ENCODE data around the gene ST3GAL3. TPM values are rescaled to one million over a fixed set of nuclear protein-coding genes. Genes with fewer than 3 reads are reported as not detected.

ST3GAL3 gene
- total RNA-seq, 1 experiment from 2014 or later = 8.6 TPM

DNA sequence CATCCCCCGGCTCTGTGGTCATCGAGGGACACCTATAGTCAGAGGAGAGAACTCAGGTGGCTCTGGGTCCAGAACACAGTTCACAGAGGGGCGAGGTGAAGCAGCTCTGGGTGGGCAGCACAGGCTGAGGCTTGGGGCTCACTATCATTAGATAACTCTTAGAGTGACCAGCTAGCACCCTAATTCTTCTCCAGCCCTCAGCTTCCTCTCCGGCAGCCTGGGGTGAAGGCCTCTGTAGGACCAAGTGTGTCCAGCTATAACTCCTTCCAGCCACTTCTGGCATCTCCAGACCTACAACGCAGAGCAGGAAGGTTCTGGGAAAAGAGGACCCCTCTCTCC is 227.6 kb downstream of the ST3GAL3 start:
- Mint-ChIP-seq H3K36me3 (no peaks in the 10 kb centered on the region), H3K4me1 (peaks cover 55% of the 10 kb centered on the region), H3K4me3 (peak overlapping the region; percentile 84), H3K9me3 (no peaks in the 10 kb centered on the region), H3K27me3 (ENCODE audit: low read depth) (peaks cover 8% of the 10 kb centered on the region), H3K27ac (no peak overlapping the region; the same call in 1 of the 2 replicates)
- TF ChIP-seq, protein P1, sequence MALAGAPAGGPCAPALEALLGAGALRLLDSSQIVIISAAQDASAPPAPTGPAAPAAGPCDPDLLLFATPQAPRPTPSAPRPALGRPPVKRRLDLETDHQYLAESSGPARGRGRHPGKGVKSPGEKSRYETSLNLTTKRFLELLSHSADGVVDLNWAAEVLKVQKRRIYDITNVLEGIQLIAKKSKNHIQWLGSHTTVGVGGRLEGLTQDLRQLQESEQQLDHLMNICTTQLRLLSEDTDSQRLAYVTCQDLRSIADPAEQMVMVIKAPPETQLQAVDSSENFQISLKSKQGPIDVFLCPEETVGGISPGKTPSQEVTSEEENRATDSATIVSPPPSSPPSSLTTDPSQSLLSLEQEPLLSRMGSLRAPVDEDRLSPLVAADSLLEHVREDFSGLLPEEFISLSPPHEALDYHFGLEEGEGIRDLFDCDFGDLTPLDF (CRISPR knock-in tag; IDR thresholded peaks at IDR 0.05) = no peak
- TF ChIP-seq ZNF263 (CRISPR knock-in tag; IDR thresholded peaks at IDR 0.05; ENCODE audit: low read depth) = no peak
- TF ChIP-seq ESRRA (CRISPR knock-in tag; IDR thresholded peaks at IDR 0.05; ENCODE audit: borderline replicate concordance) = no peak
- ChIA-PET POLR2A (interaction anchor here (0.6 to 3.9 kb wide), 14 partner anchors 12 to 987 kb away, joined by 3 to 62 read pairs (median 3); partner anchors contain the start of genes ATP6V0B, IPO13, KDM4A and PTPRF), CTCF (interaction anchor here (0.6 to 11.9 kb wide), 112 partner anchors 12 to 1088 kb away, joined by 3 to 992 read pairs (median 6); partner anchors contain the start of genes ATP6V0B, B4GALT2, CCDC24 and DPH2)
- DNase-seq (ENCODE audit: low spot score) = no peak
- ATAC-seq = no peak

DNA sequence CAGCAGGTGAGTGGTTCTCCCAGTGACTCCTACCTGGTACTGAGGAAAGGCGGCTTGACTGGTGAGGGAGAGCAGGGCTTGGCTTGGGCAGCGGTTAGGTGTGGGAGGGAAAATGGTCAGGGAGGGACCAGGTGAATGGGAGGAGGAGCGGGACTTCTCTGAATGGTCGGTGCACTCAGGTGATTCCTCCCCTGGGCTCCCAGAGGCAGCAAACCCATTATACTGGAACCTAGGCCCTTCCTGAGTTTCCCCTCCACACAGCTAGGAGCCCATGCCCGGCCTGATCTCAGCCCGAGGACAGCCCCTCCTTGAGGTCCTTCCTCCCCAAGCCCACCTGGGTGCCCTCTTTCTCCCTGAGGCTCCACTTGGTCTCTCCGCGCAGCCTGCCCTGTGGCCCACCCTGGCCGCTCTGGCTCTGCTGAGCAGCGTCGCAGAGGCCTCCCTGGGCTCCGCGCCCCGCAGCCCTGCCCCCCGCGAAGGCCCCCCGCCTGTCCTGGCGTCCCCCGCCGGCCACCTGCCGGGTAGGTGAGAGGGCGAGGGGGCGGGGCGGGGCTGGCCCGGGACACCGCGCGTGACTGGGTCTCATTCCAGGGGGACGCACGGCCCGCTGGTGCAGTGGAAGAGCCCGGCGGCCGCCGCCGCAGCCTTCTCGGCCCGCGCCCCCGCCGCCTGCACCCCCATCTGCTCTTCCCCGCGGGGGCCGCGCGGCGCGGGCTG is 228.5 kb downstream of the ST3GAL3 start:
- Mint-ChIP-seq H3K4me1 (peaks cover 58% of the 10 kb centered on the region), H3K4me3 (peak overlapping the region; percentile 84), H3K27ac (peak overlapping the region; percentile 93), H3K36me3 (no peaks in the 10 kb centered on the region), H3K9me3 (no peaks in the 10 kb centered on the region), H3K27me3 (ENCODE audit: low read depth) (peaks cover 8% of the 10 kb centered on the region)
- POLR2A ChIA-PET = interaction anchor here (1.5 to 3.9 kb wide), 3 partner anchors 171 to 286 kb away, joined by 4 to 62 read pairs (median 5); partner anchors contain the start of gene KDM4A
- CTCF ChIA-PET = interaction anchor here (0.9 to 11.9 kb wide), 45 partner anchors 11 to 442 kb away, joined by 3 to 992 read pairs (median 12); partner anchors contain the start of genes ATP6V0B, CCDC24, DPH2 and IPO13
- DNase-seq (ENCODE audit: low spot score) = peak; percentile 48
- TF ChIP-seq NR3C1 (CRISPR knock-in tag; conservative IDR thresholded peaks at IDR 0.05; ENCODE audit: low read depth) = 0 out of 2 replicates have a peak, but pooled peaks have one; percentile 32
- TF ChIP-seq, protein P2, sequence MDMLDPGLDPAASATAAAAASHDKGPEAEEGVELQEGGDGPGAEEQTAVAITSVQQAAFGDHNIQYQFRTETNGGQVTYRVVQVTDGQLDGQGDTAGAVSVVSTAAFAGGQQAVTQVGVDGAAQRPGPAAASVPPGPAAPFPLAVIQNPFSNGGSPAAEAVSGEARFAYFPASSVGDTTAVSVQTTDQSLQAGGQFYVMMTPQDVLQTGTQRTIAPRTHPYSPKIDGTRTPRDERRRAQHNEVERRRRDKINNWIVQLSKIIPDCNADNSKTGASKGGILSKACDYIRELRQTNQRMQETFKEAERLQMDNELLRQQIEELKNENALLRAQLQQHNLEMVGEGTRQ (CRISPR knock-in tag; IDR thresholded peaks at IDR 0.05) = peak; percentile 23; the same call in 1 of the 2 replicates
- TF ChIP-seq NR2C2 (CRISPR knock-in tag; IDR thresholded peaks at IDR 0.05) = no peak
- 0 out of 2 replicates have a peak, but pooled peaks have one; percentile 36 for TF ChIP-seq TEAD1 (CRISPR knock-in tag; IDR thresholded peaks at IDR 0.05)
- TF ChIP-seq, protein P3, sequence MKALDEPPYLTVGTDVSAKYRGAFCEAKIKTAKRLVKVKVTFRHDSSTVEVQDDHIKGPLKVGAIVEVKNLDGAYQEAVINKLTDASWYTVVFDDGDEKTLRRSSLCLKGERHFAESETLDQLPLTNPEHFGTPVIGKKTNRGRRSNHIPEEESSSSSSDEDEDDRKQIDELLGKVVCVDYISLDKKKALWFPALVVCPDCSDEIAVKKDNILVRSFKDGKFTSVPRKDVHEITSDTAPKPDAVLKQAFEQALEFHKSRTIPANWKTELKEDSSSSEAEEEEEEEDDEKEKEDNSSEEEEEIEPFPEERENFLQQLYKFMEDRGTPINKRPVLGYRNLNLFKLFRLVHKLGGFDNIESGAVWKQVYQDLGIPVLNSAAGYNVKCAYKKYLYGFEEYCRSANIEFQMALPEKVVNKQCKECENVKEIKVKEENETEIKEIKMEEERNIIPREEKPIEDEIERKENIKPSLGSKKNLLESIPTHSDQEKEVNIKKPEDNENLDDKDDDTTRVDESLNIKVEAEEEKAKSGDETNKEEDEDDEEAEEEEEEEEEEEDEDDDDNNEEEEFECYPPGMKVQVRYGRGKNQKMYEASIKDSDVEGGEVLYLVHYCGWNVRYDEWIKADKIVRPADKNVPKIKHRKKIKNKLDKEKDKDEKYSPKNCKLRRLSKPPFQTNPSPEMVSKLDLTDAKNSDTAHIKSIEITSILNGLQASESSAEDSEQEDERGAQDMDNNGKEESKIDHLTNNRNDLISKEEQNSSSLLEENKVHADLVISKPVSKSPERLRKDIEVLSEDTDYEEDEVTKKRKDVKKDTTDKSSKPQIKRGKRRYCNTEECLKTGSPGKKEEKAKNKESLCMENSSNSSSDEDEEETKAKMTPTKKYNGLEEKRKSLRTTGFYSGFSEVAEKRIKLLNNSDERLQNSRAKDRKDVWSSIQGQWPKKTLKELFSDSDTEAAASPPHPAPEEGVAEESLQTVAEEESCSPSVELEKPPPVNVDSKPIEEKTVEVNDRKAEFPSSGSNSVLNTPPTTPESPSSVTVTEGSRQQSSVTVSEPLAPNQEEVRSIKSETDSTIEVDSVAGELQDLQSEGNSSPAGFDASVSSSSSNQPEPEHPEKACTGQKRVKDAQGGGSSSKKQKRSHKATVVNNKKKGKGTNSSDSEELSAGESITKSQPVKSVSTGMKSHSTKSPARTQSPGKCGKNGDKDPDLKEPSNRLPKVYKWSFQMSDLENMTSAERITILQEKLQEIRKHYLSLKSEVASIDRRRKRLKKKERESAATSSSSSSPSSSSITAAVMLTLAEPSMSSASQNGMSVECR (CRISPR knock-in tag; IDR thresholded peaks at IDR 0.05; ENCODE audit: borderline replicate concordance) = 0 out of 2 replicates have a peak, but pooled peaks have one; percentile 20
- TF ChIP-seq FOXP1 (CRISPR knock-in tag; IDR thresholded peaks at IDR 0.05; ENCODE audit: borderline replicate concordance) = no peak
- TF ChIP-seq, protein P4, sequence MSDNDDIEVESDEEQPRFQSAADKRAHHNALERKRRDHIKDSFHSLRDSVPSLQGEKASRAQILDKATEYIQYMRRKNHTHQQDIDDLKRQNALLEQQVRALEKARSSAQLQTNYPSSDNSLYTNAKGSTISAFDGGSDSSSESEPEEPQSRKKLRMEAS (CRISPR knock-in tag; IDR thresholded peaks at IDR 0.05) = peak; percentile 54; the same call in 1 of the 2 replicates
- TF ChIP-seq, protein P5, sequence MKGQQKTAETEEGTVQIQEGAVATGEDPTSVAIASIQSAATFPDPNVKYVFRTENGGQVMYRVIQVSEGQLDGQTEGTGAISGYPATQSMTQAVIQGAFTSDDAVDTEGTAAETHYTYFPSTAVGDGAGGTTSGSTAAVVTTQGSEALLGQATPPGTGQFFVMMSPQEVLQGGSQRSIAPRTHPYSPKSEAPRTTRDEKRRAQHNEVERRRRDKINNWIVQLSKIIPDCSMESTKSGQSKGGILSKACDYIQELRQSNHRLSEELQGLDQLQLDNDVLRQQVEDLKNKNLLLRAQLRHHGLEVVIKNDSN (CRISPR knock-in tag; IDR thresholded peaks at IDR 0.05) = 0 out of 2 replicates have a peak, but pooled peaks have one; percentile 55
- peak; percentile 54 for TF ChIP-seq ZNF423 (CRISPR knock-in tag; IDR thresholded peaks at IDR 0.05)
- peak; percentile 9 for ATAC-seq

All from WTC11 (cell line).